Measurements from ENCODE around the gene MSANTD3. TPM values are rescaled to one million over a fixed set of nuclear protein-coding genes. Genes with fewer than 3 reads are reported as not detected.
"Not testable (repeated sequence)": the region's sequence is repeated elsewhere in the genome, so short reads cannot be mapped to it uniquely, and the experiment has no call there.

MSANTD3 gene
- total RNA-seq, 1 experiment from 2014 or later = 25.9 TPM

GRCh38 chr9:100413839-100414420 is 13.0 kb upstream of the MSANTD3 start:
- ChIA-PET POLR2A (no interaction called here), CTCF (no interaction called here)
- no peak for TF ChIP-seq CTCF (IDR thresholded peaks at IDR 0.05; ENCODE audit: insufficient read depth in 1 of 2, low read depth in 1 of 2, low read length in 1 of 2, severe bottlenecking in 1 of 2, unreplicated experiment in 1 of 2)
- Histone ChIP-seq H3K4me1 (peaks cover 11% of the 10 kb centered on the region; the same call in 1 of the 2 replicates), H3K36me3 (ENCODE audit: control insufficient read depth, insufficient read depth, low read length) (no peaks in the 10 kb centered on the region), H3K27me3 (replicated peaks; ENCODE audit: control insufficient read depth, insufficient read depth, low read length) (no peaks in the 10 kb centered on the region), H3K9me3 (no peaks in the 10 kb centered on the region), H3K4me3 (ENCODE audit: low read depth, low read length) (no peak overlapping the region)
- no peak overlapping the region for H3K4me3 Mint-ChIP-seq (ENCODE audit: unreplicated experiment)
- BruUV-seq (replicated peaks) = no TSS peak
- H3K36me3 Mint-ChIP-seq (ENCODE audit: insufficient read depth, unreplicated experiment) = no peaks in the 10 kb centered on the region
- intact Hi-C loops (cut with micrococcal nuclease; ENCODE audit: unreplicated experiment) = no loop called here
- peaks cover 8% of the 10 kb centered on the region for H3K9me3 Mint-ChIP-seq (ENCODE audit: unreplicated experiment)
- no peaks in the 10 kb centered on the region for H3K27me3 Mint-ChIP-seq (ENCODE audit: insufficient read depth, unreplicated experiment)
- no peaks in the 10 kb centered on the region for H3K4me1 Mint-ChIP-seq (ENCODE audit: low read depth, unreplicated experiment)
- H3K27ac Mint-ChIP-seq (ENCODE audit: unreplicated experiment) = no peak overlapping the region
- DNase-seq = no peak

- no peaks in the 10 kb centered on the region for H3K36me3 ChIP-seq (ENCODE audit: control insufficient read depth, insufficient read depth, low read length)
- Mint-ChIP-seq H3K27ac (ENCODE audit: unreplicated experiment) (no peak overlapping the region), H3K4me3 (ENCODE audit: unreplicated experiment) (no peak overlapping the region), H3K4me1 (ENCODE audit: low read depth, unreplicated experiment) (no peaks in the 10 kb centered on the region), H3K36me3 (ENCODE audit: insufficient read depth, unreplicated experiment) (no peaks in the 10 kb centered on the region), H3K27me3 (ENCODE audit: insufficient read depth, unreplicated experiment) (no peaks in the 10 kb centered on the region), H3K9me3 (ENCODE audit: unreplicated experiment) (no peaks in the 10 kb centered on the region)
- POLR2A ChIA-PET = no interaction called here
- BruUV-seq (replicated peaks) = no TSS peak
- H3K9me3 ChIP-seq = no peaks in the 10 kb centered on the region
- H3K4me1 ChIP-seq = 0 out of 2 replicates have a peak, but pooled peaks cover 5% of the 10 kb centered on the region
- intact Hi-C loops (cut with micrococcal nuclease; ENCODE audit: unreplicated experiment) = no loop called here
- no peak overlapping the region for H3K4me3 ChIP-seq (ENCODE audit: low read depth, low read length)
- H3K27me3 ChIP-seq (replicated peaks; ENCODE audit: control insufficient read depth, insufficient read depth, low read length) = no peaks in the 10 kb centered on the region
- no peak for TF ChIP-seq CTCF (IDR thresholded peaks at IDR 0.05; ENCODE audit: insufficient read depth in 1 of 2, low read depth in 1 of 2, low read length in 1 of 2, severe bottlenecking in 1 of 2, unreplicated experiment in 1 of 2)
- CTCF ChIA-PET = no interaction called here
- DNase-seq = no peak
Measured at GRCh38 chr9:100417815-100418214, 9.1 kb upstream of the MSANTD3 start.

GRCh38 chr9:100419166-100419565 is 7.8 kb upstream of the MSANTD3 start:
- no peak overlapping the region for H3K27ac Mint-ChIP-seq (ENCODE audit: unreplicated experiment)
- H3K4me3 Mint-ChIP-seq (ENCODE audit: unreplicated experiment) = no peak overlapping the region
- Histone ChIP-seq H3K9me3 (no peaks in the 10 kb centered on the region), H3K4me1 (no peaks in the 10 kb centered on the region), H3K36me3 (ENCODE audit: control insufficient read depth, insufficient read depth, low read length) (no peaks in the 10 kb centered on the region), H3K27me3 (replicated peaks; ENCODE audit: control insufficient read depth, insufficient read depth, low read length) (no peaks in the 10 kb centered on the region), H3K4me3 (ENCODE audit: low read depth, low read length) (no peak overlapping the region)
- POLR2A ChIA-PET = no interaction called here
- no peaks in the 10 kb centered on the region for H3K36me3 Mint-ChIP-seq (ENCODE audit: insufficient read depth, unreplicated experiment)
- no peaks in the 10 kb centered on the region for H3K9me3 Mint-ChIP-seq (ENCODE audit: unreplicated experiment)
- no peak for TF ChIP-seq CTCF (IDR thresholded peaks at IDR 0.05; ENCODE audit: insufficient read depth in 1 of 2, low read depth in 1 of 2, low read length in 1 of 2, severe bottlenecking in 1 of 2, unreplicated experiment in 1 of 2)
- DNase-seq = no peak
- intact Hi-C loops (cut with micrococcal nuclease; ENCODE audit: unreplicated experiment) = no loop called here
- CTCF ChIA-PET = no interaction called here
- no peaks in the 10 kb centered on the region for H3K4me1 Mint-ChIP-seq (ENCODE audit: low read depth, unreplicated experiment)
- no TSS peak for BruUV-seq (replicated peaks)
- no peaks in the 10 kb centered on the region for H3K27me3 Mint-ChIP-seq (ENCODE audit: insufficient read depth, unreplicated experiment)

- H3K4me1 Mint-ChIP-seq (ENCODE audit: low read depth, unreplicated experiment); POLR2A ChIA-PET; H3K4me3 Mint-ChIP-seq (ENCODE audit: unreplicated experiment); H3K36me3 Mint-ChIP-seq (ENCODE audit: insufficient read depth, unreplicated experiment); H3K4me3 ChIP-seq (ENCODE audit: low read depth, low read length); H3K4me1 ChIP-seq; CTCF ChIA-PET; intact Hi-C loops (cut with micrococcal nuclease; ENCODE audit: unreplicated experiment); H3K9me3 ChIP-seq; H3K27me3 ChIP-seq (replicated peaks; ENCODE audit: control insufficient read depth, insufficient read depth, low read length); H3K27ac Mint-ChIP-seq (ENCODE audit: unreplicated experiment); BruUV-seq (replicated peaks); H3K27me3 Mint-ChIP-seq (ENCODE audit: insufficient read depth, unreplicated experiment); H3K36me3 ChIP-seq (ENCODE audit: control insufficient read depth, insufficient read depth, low read length); DNase-seq; H3K9me3 Mint-ChIP-seq (ENCODE audit: unreplicated experiment): not testable (repeated sequence)
Measured at GRCh38 chr9:100421116-100421515, 5.8 kb upstream of the MSANTD3 start.

All from Caco-2 (cell line).